Liver (tissue), 9 donors: Measurements from ENCODE around the gene TIMMDC1. TPM values are rescaled to one million over a fixed set of nuclear protein-coding genes. Genes with fewer than 3 reads are reported as not detected.
A peak's percentile ranks its signal among the peaks of the same experiment; 100 is the strongest.

Experiments
- DNase-seq: peaks from one replicate; pipeline ENCODE4 v3.0.0-alpha.2; 2017; ENCODE audit warnings: low spot score
- H3K27ac ChIP-seq, 2 donors: one replicate each; pipeline ENCODE4 v1.7.0; 2013; ENCODE audit warnings: inconsistent platforms in 2 of 2, low read length in 2 of 2, control low read depth in 1 of 2, low read depth in 1 of 2, mild to moderate bottlenecking in 1 of 2
- H3K27me3 ChIP-seq, 4 donors: one replicate each; pipeline versions ENCODE4 v1.6.1 to v1.7.0; 2013; ENCODE audit warnings: low read length in 3 of 4, inconsistent platforms in 1 of 4, mild to moderate bottlenecking in 1 of 4, moderate library complexity in 1 of 4; ENCODE audit not compliant: control insufficient read depth in 4 of 4, insufficient read depth in 4 of 4
- H3K36me3 ChIP-seq, 4 donors: one replicate each; pipeline versions ENCODE4 v1.6.1 to v1.7.0; 2013; ENCODE audit warnings: low read length in 3 of 4, mild to moderate bottlenecking in 3 of 4, low read depth in 1 of 4, moderate library complexity in 1 of 4; ENCODE audit not compliant: control insufficient read depth in 4 of 4, insufficient read depth in 3 of 4
- H3K4me1 ChIP-seq, 4 donors: one replicate each; pipeline versions ENCODE4 v1.6.1 to v1.7.0; 2013; ENCODE audit warnings: low read length in 3 of 4, mild to moderate bottlenecking in 3 of 4, moderate library complexity in 1 of 4; ENCODE audit not compliant: control insufficient read depth in 4 of 4, insufficient read depth in 4 of 4
- H3K4me3 ChIP-seq, 3 donors: one replicate each; pipeline versions ENCODE4 v1.6.1 to v1.7.0; 2013; ENCODE audit warnings: low read length in 3 of 3, control low read depth in 1 of 3, low read depth in 1 of 3, mild to moderate bottlenecking in 1 of 3
- H3K9ac ChIP-seq, 2 donors: one replicate each; pipeline ENCODE4 v1.7.0; 2013; ENCODE audit warnings: low read length in 2 of 2, mild to moderate bottlenecking in 2 of 2, moderate library complexity in 2 of 2, control low read depth in 1 of 2, low read depth in 1 of 2
- H3K9me3 ChIP-seq, 4 donors: one replicate each; pipeline versions ENCODE4 v1.6.1 to v1.7.0; 2013; ENCODE audit warnings: low read length in 3 of 4; ENCODE audit not compliant: control insufficient read depth in 4 of 4
- GABPA ChIP-seq, 2 donors: IDR thresholded peaks in 1 of 2; conservative IDR thresholded peaks in 1 of 2; 2 replicates each; pipeline ENCODE4 v1.6.1; 2016; ENCODE audit warnings: antibody characterized with exemption in 2 of 2, mild to moderate bottlenecking in 1 of 2, moderate library complexity in 1 of 2
- HNF4A ChIP-seq, 2 donors: conservative IDR thresholded peaks; 2 replicates each; pipeline ENCODE4 v1.6.1; 2016; ENCODE audit warnings: antibody characterized with exemption in 2 of 2, mild to moderate bottlenecking in 2 of 2
- MAX ChIP-seq: IDR thresholded peaks from 2 replicates; pipeline ENCODE4 v1.6.1; 2016; ENCODE audit warnings: antibody characterized with exemption
- NR2F2 ChIP-seq: IDR thresholded peaks from 2 replicates; pipeline ENCODE4 v1.6.1; 2016; ENCODE audit warnings: antibody characterized with exemption
- WGBS: extraction: QIAGEN DNeasy Blood & Tissue Kit; methylation state at CpG from one replicate; pipeline ENCODE4 v1.1.7; 2013; 5-methylcytosine and 5-hydroxymethylcytosine counted together
- polyA plus RNA-seq, 2 donors: library from polyadenylated mRNA; stranded (reverse) in 1 of 2; unstranded in 1 of 2; fragments of 200-250 nt in 1 of 2; fragments of >200 nt in 1 of 2; fragmentation: Nextera tagmentation in 1 of 2; extraction: Ambion mirVana in 1 of 2; gene quantifications; one replicate each; pipeline versions ENCODE4 v1.2.1 to v1.2.3, GENCODE V29; 2013 to 2015
- total RNA-seq, 2 donors: library from RNA; depleted of rRNA; stranded (reverse); fragments of >200 nt; gene quantifications; one replicate each; pipeline ENCODE4 v1.2.3, GENCODE V29; 2014
- donor health status: healthy.
- donor health status: healthy.
- donor health status: healthy.
- donor health status: healthy.
- donor health status: healthy.

The TIMMDC1 gene
- total and polyA plus RNA-seq, 4 donors, result 25.4 to 54.2 (median 33.2) TPM

- H3K9ac ChIP-seq, result no peak overlapping the region
- H3K27me3 ChIP-seq, result no peaks in the 10 kb centered on the region
- H3K27ac ChIP-seq, result no peak overlapping the region
- DNase-seq, result no peak
- H3K4me1 ChIP-seq, result no peaks in the 10 kb centered on the region
- WGBS, result 78% methylated on average over 5 of the region's 5 CpGs
- no peak overlapping the region for H3K4me3 ChIP-seq
- no peak for TF ChIP-seq MAX
- no peak for TF ChIP-seq GABPA (IDR thresholded peaks at IDR 0.05 in 1 of 2, conservative IDR thresholded peaks at IDR 0.05 in 1 of 2)
- TF ChIP-seq NR2F2, result peak; percentile 85
- no peak for TF ChIP-seq HNF4A (conservative IDR thresholded peaks at IDR 0.05)
- H3K36me3 ChIP-seq, result no peaks in the 10 kb centered on the region
- no peaks in the 10 kb centered on the region for H3K9me3 ChIP-seq
These were observed 73.3 kb downstream of the TIMMDC1 start for GRCh38 chr3:119571688-119572087.

Other genes starting within 250 kb of the TIMMDC1 start
- 1 to 10 TPM; 3.6 to 4.6 TPM for gene ARHGAP31, start 204.2 kb upstream of the TIMMDC1 start, total RNA-seq
- 1 to 10 TPM in 1 of 2 donors, under 1 TPM in 1; 0.99 to 1.5 TPM for gene ARHGAP31, start 204.2 kb upstream of the TIMMDC1 start, polyA plus RNA-seq
- gene TMEM39A, start 34.9 kb upstream of the TIMMDC1 start, total RNA-seq, result 10 to 100 TPM; 19.7 to 69.2 TPM
- gene TMEM39A, start 34.9 kb upstream of the TIMMDC1 start, polyA plus RNA-seq, result 10 to 100 TPM in 1 of 2 donors, 1 to 10 TPM in 1; 4.7 to 15.2 TPM
- gene POGLUT1, start 29.6 kb upstream of the TIMMDC1 start, total RNA-seq, result 10 to 100 TPM in 1 of 2 donors, 1 to 10 TPM in 1; 7.2 to 11.1 TPM
- 1 to 10 TPM; 4.7 to 6.1 TPM for gene POGLUT1, start 29.6 kb upstream of the TIMMDC1 start, polyA plus RNA-seq
- 1 to 10 TPM; 1.0 to 1.5 TPM for gene CD80, start 61.1 kb downstream of the TIMMDC1 start, total RNA-seq
- gene CD80, start 61.1 kb downstream of the TIMMDC1 start, polyA plus RNA-seq, result under 1 TPM; 0.21 to 0.22 TPM
- gene ADPRH, start 80.9 kb downstream of the TIMMDC1 start, total RNA-seq, result 1 to 10 TPM; 2.7 to 3.8 TPM
- 1 to 10 TPM in 1 of 2 donors, under 1 TPM in 1; 0.89 to 2.1 TPM for gene ADPRH, start 80.9 kb downstream of the TIMMDC1 start, polyA plus RNA-seq
- gene PLA1A, start 99.3 kb downstream of the TIMMDC1 start, total RNA-seq, result 10 to 100 TPM in 1 of 2 donors, 1 to 10 TPM in 1; 6.0 to 63.9 TPM
- 10 to 100 TPM; 30.6 to 35.4 TPM for gene PLA1A, start 99.3 kb downstream of the TIMMDC1 start, polyA plus RNA-seq
- 1 to 10 TPM in 1 of 2 donors, under 1 TPM in 1; 0.37 to 1.1 TPM for gene POPDC2, start 162.0 kb downstream of the TIMMDC1 start, total RNA-seq
- gene POPDC2, start 162.0 kb downstream of the TIMMDC1 start, polyA plus RNA-seq, result under 1 TPM; 0.16 to 0.54 TPM
- gene COX17, start 178.9 kb downstream of the TIMMDC1 start, total RNA-seq, result 10 to 100 TPM; 10.3 to 30.6 TPM
- gene COX17, start 178.9 kb downstream of the TIMMDC1 start, polyA plus RNA-seq, result 100 to 1,000 TPM in 1 of 2 donors, 10 to 100 TPM in 1; 67.3 to 164 TPM
- gene CFAP91, start 204.5 kb downstream of the TIMMDC1 start, total RNA-seq, result 1 to 10 TPM in 1 of 2 donors, under 1 TPM in 1; 0.23 to 1.3 TPM
- under 1 TPM; 0.48 to 0.63 TPM for gene CFAP91, start 204.5 kb downstream of the TIMMDC1 start, polyA plus RNA-seq